Measurements from ENCODE around the gene CADM2. TPM values are rescaled to one million over a fixed set of nuclear protein-coding genes. Genes with fewer than 3 reads are reported as not detected.

CADM2 gene
- total RNA-seq, 1 experiment from 2014 or later: not detected

DNA sequence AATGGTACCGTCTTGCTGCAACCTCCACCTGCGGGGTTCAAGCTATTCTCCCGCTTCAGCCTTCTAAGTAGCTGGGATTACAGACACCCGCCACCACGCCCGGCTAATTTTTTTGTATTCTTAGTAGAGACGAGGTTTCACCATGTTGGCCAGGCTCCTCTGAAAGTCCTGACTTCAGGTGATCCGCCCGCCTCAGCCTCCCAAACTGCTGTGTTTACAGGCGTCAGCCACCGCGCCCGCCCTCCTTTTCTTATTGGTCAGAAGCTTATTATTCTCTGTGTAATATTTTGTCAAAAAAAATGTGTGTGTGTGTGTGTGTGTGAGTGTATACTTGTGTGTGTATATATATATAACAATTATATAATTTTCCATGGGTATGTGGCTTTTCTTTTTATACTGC lies 425.6 kb downstream of the CADM2 start:
- Histone ChIP-seq H3K4me1 (no peaks in the 10 kb centered on the region), H3K27me3 (replicated peaks; ENCODE audit: control insufficient read depth, insufficient read depth, low read length) (no peaks in the 10 kb centered on the region), H3K4me3 (ENCODE audit: low read depth, low read length) (no peak overlapping the region), H3K9me3 (no peaks in the 10 kb centered on the region), H3K36me3 (ENCODE audit: control insufficient read depth, insufficient read depth, low read length) (no peaks in the 10 kb centered on the region)
- Mint-ChIP-seq H3K27ac (ENCODE audit: unreplicated experiment) (no peak overlapping the region), H3K4me3 (ENCODE audit: unreplicated experiment) (no peak overlapping the region), H3K36me3 (ENCODE audit: insufficient read depth, unreplicated experiment) (no peaks in the 10 kb centered on the region), H3K27me3 (ENCODE audit: insufficient read depth, unreplicated experiment) (peaks cover 3% of the 10 kb centered on the region), H3K9me3 (ENCODE audit: unreplicated experiment) (no peaks in the 10 kb centered on the region), H3K4me1 (ENCODE audit: low read depth, unreplicated experiment) (no peaks in the 10 kb centered on the region)
- POLR2A ChIA-PET: no interaction called here
- CTCF ChIA-PET: no interaction called here
- DNase-seq: no peak
- intact Hi-C loops (cut with micrococcal nuclease; ENCODE audit: unreplicated experiment): no loop called here
- no TSS peak for BruUV-seq (replicated peaks)
- TF ChIP-seq, protein P1, sequence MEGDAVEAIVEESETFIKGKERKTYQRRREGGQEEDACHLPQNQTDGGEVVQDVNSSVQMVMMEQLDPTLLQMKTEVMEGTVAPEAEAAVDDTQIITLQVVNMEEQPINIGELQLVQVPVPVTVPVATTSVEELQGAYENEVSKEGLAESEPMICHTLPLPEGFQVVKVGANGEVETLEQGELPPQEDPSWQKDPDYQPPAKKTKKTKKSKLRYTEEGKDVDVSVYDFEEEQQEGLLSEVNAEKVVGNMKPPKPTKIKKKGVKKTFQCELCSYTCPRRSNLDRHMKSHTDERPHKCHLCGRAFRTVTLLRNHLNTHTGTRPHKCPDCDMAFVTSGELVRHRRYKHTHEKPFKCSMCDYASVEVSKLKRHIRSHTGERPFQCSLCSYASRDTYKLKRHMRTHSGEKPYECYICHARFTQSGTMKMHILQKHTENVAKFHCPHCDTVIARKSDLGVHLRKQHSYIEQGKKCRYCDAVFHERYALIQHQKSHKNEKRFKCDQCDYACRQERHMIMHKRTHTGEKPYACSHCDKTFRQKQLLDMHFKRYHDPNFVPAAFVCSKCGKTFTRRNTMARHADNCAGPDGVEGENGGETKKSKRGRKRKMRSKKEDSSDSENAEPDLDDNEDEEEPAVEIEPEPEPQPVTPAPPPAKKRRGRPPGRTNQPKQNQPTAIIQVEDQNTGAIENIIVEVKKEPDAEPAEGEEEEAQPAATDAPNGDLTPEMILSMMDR (IDR thresholded peaks at IDR 0.05; ENCODE audit: insufficient read depth in 1 of 2, low read depth in 1 of 2, low read length in 1 of 2, severe bottlenecking in 1 of 2, unreplicated experiment in 1 of 2): no peak

DNA sequence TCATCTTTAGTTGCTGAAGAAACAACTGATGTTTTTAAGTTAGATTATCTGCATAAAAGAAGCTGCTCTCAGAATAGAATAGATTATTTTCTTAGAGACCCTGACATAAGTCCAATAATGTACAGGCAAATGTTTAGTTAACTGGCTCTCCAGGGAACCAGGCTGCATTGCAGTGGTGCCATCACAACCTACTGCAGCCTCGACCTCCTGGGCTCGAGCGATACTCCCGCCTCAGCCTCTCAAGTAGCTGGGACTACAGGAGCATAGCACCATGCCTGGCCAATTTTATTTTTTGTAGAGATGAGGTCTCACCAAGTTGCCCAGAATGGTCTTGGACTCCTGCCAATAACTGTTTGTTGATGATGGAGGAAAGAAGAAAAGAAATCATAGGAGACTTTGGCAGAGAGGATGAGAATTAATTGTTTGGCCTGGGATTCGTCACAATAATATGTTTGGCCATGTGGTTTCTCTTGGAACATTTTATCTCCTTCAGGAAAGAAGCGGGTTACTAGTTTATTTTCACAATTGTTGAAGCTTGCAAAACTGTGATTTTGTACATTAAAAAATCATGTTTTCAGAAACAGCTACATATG lies 429.2 kb downstream of the CADM2 start:
- POLR2A ChIA-PET: no interaction called here
- Histone ChIP-seq H3K9me3 (no peaks in the 10 kb centered on the region), H3K27me3 (replicated peaks; ENCODE audit: control insufficient read depth, insufficient read depth, low read length) (no peaks in the 10 kb centered on the region), H3K4me1 (no peaks in the 10 kb centered on the region), H3K4me3 (ENCODE audit: low read depth, low read length) (no peak overlapping the region), H3K36me3 (ENCODE audit: control insufficient read depth, insufficient read depth, low read length) (no peaks in the 10 kb centered on the region)
- peaks cover 5% of the 10 kb centered on the region for H3K27me3 Mint-ChIP-seq (ENCODE audit: insufficient read depth, unreplicated experiment)
- H3K4me1 Mint-ChIP-seq (ENCODE audit: low read depth, unreplicated experiment): no peaks in the 10 kb centered on the region
- CTCF ChIA-PET: no interaction called here
- H3K9me3 Mint-ChIP-seq (ENCODE audit: unreplicated experiment): no peaks in the 10 kb centered on the region
- no peak overlapping the region for H3K27ac Mint-ChIP-seq (ENCODE audit: unreplicated experiment)
- intact Hi-C loops (cut with micrococcal nuclease; ENCODE audit: unreplicated experiment): no loop called here
- no peak overlapping the region for H3K4me3 Mint-ChIP-seq (ENCODE audit: unreplicated experiment)
- no peaks in the 10 kb centered on the region for H3K36me3 Mint-ChIP-seq (ENCODE audit: insufficient read depth, unreplicated experiment)
- BruUV-seq (replicated peaks): no TSS peak
- no peak for DNase-seq
- TF ChIP-seq, protein P1 (IDR thresholded peaks at IDR 0.05; ENCODE audit: insufficient read depth in 1 of 2, low read depth in 1 of 2, low read length in 1 of 2, severe bottlenecking in 1 of 2, unreplicated experiment in 1 of 2): no peak

DNA sequence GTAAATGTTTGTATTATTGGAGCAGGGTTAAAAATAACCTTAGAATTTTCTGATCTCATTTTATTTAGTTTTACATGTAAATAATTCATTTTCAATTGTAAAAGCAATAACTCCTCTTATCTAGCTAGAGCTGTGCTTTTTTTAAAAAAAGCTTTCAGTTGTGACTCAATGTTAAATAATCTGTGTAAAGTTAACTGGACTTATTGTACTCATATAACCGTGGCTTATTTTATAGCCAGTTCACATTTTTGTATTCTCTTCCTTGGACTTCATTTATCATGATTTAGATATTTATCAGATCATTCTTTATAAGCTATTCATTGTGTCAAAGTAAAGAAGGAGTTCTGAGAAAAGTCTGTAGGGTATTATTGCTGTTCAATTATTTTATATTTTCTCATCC lies 435.6 kb downstream of the CADM2 start:
- Mint-ChIP-seq H3K36me3 (ENCODE audit: insufficient read depth, unreplicated experiment) (no peaks in the 10 kb centered on the region), H3K4me3 (ENCODE audit: unreplicated experiment) (no peak overlapping the region), H3K27me3 (ENCODE audit: insufficient read depth, unreplicated experiment) (peaks cover 3% of the 10 kb centered on the region), H3K4me1 (ENCODE audit: low read depth, unreplicated experiment) (no peaks in the 10 kb centered on the region), H3K27ac (ENCODE audit: unreplicated experiment) (no peak overlapping the region), H3K9me3 (ENCODE audit: unreplicated experiment) (no peaks in the 10 kb centered on the region)
- CTCF ChIA-PET: no interaction called here
- no TSS peak for BruUV-seq (replicated peaks)
- no peak overlapping the region for H3K4me3 ChIP-seq (ENCODE audit: low read depth, low read length)
- H3K4me1 ChIP-seq: no peaks in the 10 kb centered on the region
- H3K9me3 ChIP-seq: no peaks in the 10 kb centered on the region
- no peak for DNase-seq
- no peaks in the 10 kb centered on the region for H3K36me3 ChIP-seq (ENCODE audit: control insufficient read depth, insufficient read depth, low read length)
- no peaks in the 10 kb centered on the region for H3K27me3 ChIP-seq (replicated peaks; ENCODE audit: control insufficient read depth, insufficient read depth, low read length)
- TF ChIP-seq, protein P1 (IDR thresholded peaks at IDR 0.05; ENCODE audit: insufficient read depth in 1 of 2, low read depth in 1 of 2, low read length in 1 of 2, severe bottlenecking in 1 of 2, unreplicated experiment in 1 of 2): no peak
- intact Hi-C loops (cut with micrococcal nuclease; ENCODE audit: unreplicated experiment): no loop called here
- POLR2A ChIA-PET: no interaction called here

Measured in Caco-2 (cell line).